ENCODE data around the gene DCANP1.

DCANP1 gene

GRCh38 chr5:135451581-135452320 lies 4.6 kb upstream of the DCANP1 start:
- Histone ChIP-seq H3K9me2 (ENCODE audit: low read depth, low read length) (no peaks in the 10 kb centered on the region), H2AFZ (ENCODE audit: low read length) (no peak overlapping the region), H3K4me2 (ENCODE audit: low read length) (no peak overlapping the region), H3K9me3 (ENCODE audit: low read length) (no peaks in the 10 kb centered on the region), H3K36me3 (ENCODE audit: insufficient read depth, low read length) (no peaks in the 10 kb centered on the region), H3K4me3 (ENCODE audit: low read depth, low read length, poor library complexity, severe bottlenecking) (no peak overlapping the region), H3F3A (ENCODE audit: insufficient read depth, low read length) (no peaks in the 10 kb centered on the region), H3K27me3 (ENCODE audit: insufficient read depth, low read length) (no peaks in the 10 kb centered on the region; the same call in 1 of the 2 replicates), H3K4me1 (ENCODE audit: insufficient read depth, low read length, severe bottlenecking) (no peaks in the 10 kb centered on the region), H3K79me2 (ENCODE audit: insufficient read depth, low read length) (no peaks in the 10 kb centered on the region), H3K27ac (ENCODE audit: low read depth, low read length, poor library complexity, severe bottlenecking) (no peak overlapping the region), H3K9ac (ENCODE audit: low read length) (no peak overlapping the region), H4K20me1 (ENCODE audit: insufficient read depth, low read length) (no peaks in the 10 kb centered on the region)
- TF ChIP-seq EZH2 (IDR thresholded peaks at IDR 0.05; ENCODE audit: borderline replicate concordance, low read length): no peak
- TF ChIP-seq CTCF (IDR thresholded peaks at IDR 0.05; ENCODE audit: low read length): no peak

- no peaks in the 10 kb centered on the region; the same call in 1 of the 2 replicates for H3K27me3 ChIP-seq (ENCODE audit: insufficient read depth, low read length)
- H2AFZ ChIP-seq (ENCODE audit: low read length): no peak overlapping the region
- no peak overlapping the region for H3K9ac ChIP-seq (ENCODE audit: low read length)
- no peak overlapping the region for H3K27ac ChIP-seq (ENCODE audit: low read depth, low read length, poor library complexity, severe bottlenecking)
- H4K20me1 ChIP-seq (ENCODE audit: insufficient read depth, low read length): no peaks in the 10 kb centered on the region
- H3K9me3 ChIP-seq (ENCODE audit: low read length): no peaks in the 10 kb centered on the region
- no peak overlapping the region for H3K4me3 ChIP-seq (ENCODE audit: low read depth, low read length, poor library complexity, severe bottlenecking)
- no peaks in the 10 kb centered on the region for H3K9me2 ChIP-seq (ENCODE audit: low read depth, low read length)
- H3F3A ChIP-seq (ENCODE audit: insufficient read depth, low read length): no peaks in the 10 kb centered on the region
- no peaks in the 10 kb centered on the region for H3K36me3 ChIP-seq (ENCODE audit: insufficient read depth, low read length)
- no peaks in the 10 kb centered on the region for H3K79me2 ChIP-seq (ENCODE audit: insufficient read depth, low read length)
- no peaks in the 10 kb centered on the region for H3K4me1 ChIP-seq (ENCODE audit: insufficient read depth, low read length, severe bottlenecking)
- TF ChIP-seq CTCF (IDR thresholded peaks at IDR 0.05; ENCODE audit: low read length) (no peak), EZH2 (IDR thresholded peaks at IDR 0.05; ENCODE audit: borderline replicate concordance, low read length) (no peak)
- H3K4me2 ChIP-seq (ENCODE audit: low read length): no peak overlapping the region
Observed at GRCh38 chr5:135450952-135451351, 3.8 kb upstream of the DCANP1 start.

GRCh38 chr5:135450336-135450735 lies 3.2 kb upstream of the DCANP1 start:
- Histone ChIP-seq H4K20me1 (ENCODE audit: insufficient read depth, low read length) (no peaks in the 10 kb centered on the region), H3K79me2 (ENCODE audit: insufficient read depth, low read length) (no peaks in the 10 kb centered on the region), H3K27ac (ENCODE audit: low read depth, low read length, poor library complexity, severe bottlenecking) (no peak overlapping the region), H2AFZ (ENCODE audit: low read length) (no peak overlapping the region), H3K27me3 (ENCODE audit: insufficient read depth, low read length) (no peaks in the 10 kb centered on the region; the same call in 1 of the 2 replicates), H3K9ac (ENCODE audit: low read length) (no peak overlapping the region), H3K9me3 (ENCODE audit: low read length) (no peaks in the 10 kb centered on the region), H3K4me1 (ENCODE audit: insufficient read depth, low read length, severe bottlenecking) (no peaks in the 10 kb centered on the region), H3K9me2 (ENCODE audit: low read depth, low read length) (no peaks in the 10 kb centered on the region), H3K36me3 (ENCODE audit: insufficient read depth, low read length) (no peaks in the 10 kb centered on the region), H3K4me3 (ENCODE audit: low read depth, low read length, poor library complexity, severe bottlenecking) (no peak overlapping the region), H3F3A (ENCODE audit: insufficient read depth, low read length) (no peaks in the 10 kb centered on the region), H3K4me2 (ENCODE audit: low read length) (no peak overlapping the region)
- TF ChIP-seq EZH2 (IDR thresholded peaks at IDR 0.05; ENCODE audit: borderline replicate concordance, low read length) (no peak), CTCF (IDR thresholded peaks at IDR 0.05; ENCODE audit: low read length) (no peak)
